Glomerular visceral epithelial cell (primary cell): Measurements from ENCODE around the gene EPS8.

Source experiments
- DNase-seq: peaks from one replicate; pipeline ENCODE4 v3.0.0-alpha.2; 2016; ENCODE audit errors: extremely low spot score

EPS8 gene

GRCh38 chr12:15719230-15719629 lies 70.0 kb downstream of the EPS8 start:
- DNase-seq: no peak

GRCh38 chr12:15717940-15718567 lies 71.1 kb downstream of the EPS8 start:
- DNase-seq: no peak

GRCh38 chr12:15716581-15716980 lies 72.6 kb downstream of the EPS8 start:
- DNase-seq: no peak

GRCh38 chr12:15714256-15714655 lies 74.9 kb downstream of the EPS8 start:
- DNase-seq: no peak

GRCh38 chr12:15712823-15713660 lies 76.1 kb downstream of the EPS8 start:
- no peak for DNase-seq

- no peak for DNase-seq
Observed at GRCh38 chr12:15712160-15712559, 77.0 kb downstream of the EPS8 start.

GRCh38 chr12:15710860-15711510 lies 78.2 kb downstream of the EPS8 start:
- no peak for DNase-seq

- DNase-seq: no peak
Observed at GRCh38 chr12:15709551-15709950, 79.6 kb downstream of the EPS8 start.

GRCh38 chr12:15708396-15709076 lies 80.7 kb downstream of the EPS8 start:
- DNase-seq: no peak

- no peak for DNase-seq
Observed at GRCh38 chr12:15707516-15708199, 81.5 kb downstream of the EPS8 start.

GRCh38 chr12:15706010-15706676 lies 83.0 kb downstream of the EPS8 start:
- DNase-seq: no peak

GRCh38 chr12:15705606-15706005 lies 83.6 kb downstream of the EPS8 start:
- DNase-seq: no peak

GRCh38 chr12:15702276-15702675 lies 86.9 kb downstream of the EPS8 start:
- no peak for DNase-seq

- DNase-seq: peak; percentile 28
Observed at GRCh38 chr12:15701631-15702156, 87.5 kb downstream of the EPS8 start.

GRCh38 chr12:15701206-15701605 lies 88.0 kb downstream of the EPS8 start:
- DNase-seq: peak; percentile 23

GRCh38 chr12:15700595-15700994 lies 88.6 kb downstream of the EPS8 start:
- peak; percentile 75 for DNase-seq

- no peak for DNase-seq
Observed at GRCh38 chr12:15699886-15700285, 89.3 kb downstream of the EPS8 start.

GRCh38 chr12:15698377-15698871 lies 90.8 kb downstream of the EPS8 start:
- no peak for DNase-seq

GRCh38 chr12:15697201-15697600 lies 92.0 kb downstream of the EPS8 start:
- DNase-seq: no peak

GRCh38 chr12:15693228-15693911 lies 95.8 kb downstream of the EPS8 start:
- DNase-seq: no peak
